Activated CD8-positive, alpha-beta memory T cell treated with anti-CD3 and anti-CD28 coated beads for 4 hours (primary cell): ENCODE measurements around the gene AQP2.

ENCODE experiments used
- DNase-seq, 2 donors: peaks; one replicate each; pipeline ENCODE4 v3.0.0-alpha.2; 2020; ENCODE audit warnings: low read depth in 2 of 2

AQP2 gene

DNA sequence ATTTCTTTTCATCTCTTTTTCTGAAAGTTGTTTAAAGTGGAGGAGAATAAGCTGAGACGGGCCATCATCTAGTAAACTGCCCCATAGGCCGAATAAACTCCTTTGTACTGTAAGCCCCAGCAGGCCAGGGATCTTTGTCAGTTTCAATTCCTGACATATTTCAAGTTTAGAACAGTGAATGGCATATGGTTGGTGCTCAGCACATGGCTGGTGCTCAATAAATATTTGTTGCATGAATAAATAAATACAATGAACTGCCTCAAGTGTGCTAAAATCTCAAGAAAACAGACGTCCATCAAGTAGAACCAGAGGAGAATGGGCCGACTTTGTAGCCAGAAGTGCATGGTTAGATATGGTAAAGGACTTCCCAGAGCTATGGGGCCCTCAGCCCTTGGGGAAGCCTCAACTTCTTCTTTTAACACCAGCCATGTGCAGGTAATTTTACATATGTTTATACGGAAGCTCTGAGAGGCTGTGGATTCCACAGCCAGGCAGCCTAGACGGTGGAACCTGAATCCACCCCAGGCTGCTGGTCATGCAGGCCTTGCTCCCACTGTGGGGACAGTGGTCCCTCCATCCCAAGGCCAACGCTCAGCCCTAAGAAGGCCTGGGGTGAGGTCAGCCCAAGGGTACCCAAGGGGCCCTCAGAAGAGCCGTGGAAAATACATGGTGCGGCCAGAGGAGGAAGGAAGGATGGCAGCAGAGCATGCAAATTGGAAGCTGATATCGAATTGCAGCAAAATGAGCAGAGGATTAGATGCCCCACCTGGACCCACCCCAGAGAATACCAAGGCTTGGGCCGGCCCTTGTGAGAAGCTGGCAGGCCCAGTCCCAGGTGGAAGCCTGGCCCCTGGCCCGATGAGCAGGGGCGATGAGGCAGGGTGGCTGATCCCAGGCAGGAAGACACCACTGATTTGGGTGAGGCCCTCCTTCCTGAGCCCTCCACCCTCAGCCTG lies 8.7 kb upstream of the AQP2 start:
- DNase-seq: no peak

- DNase-seq: no peak
Measured at GRCh38 chr12:49942512-49942893, 8.0 kb upstream of the AQP2 start.

DNA sequence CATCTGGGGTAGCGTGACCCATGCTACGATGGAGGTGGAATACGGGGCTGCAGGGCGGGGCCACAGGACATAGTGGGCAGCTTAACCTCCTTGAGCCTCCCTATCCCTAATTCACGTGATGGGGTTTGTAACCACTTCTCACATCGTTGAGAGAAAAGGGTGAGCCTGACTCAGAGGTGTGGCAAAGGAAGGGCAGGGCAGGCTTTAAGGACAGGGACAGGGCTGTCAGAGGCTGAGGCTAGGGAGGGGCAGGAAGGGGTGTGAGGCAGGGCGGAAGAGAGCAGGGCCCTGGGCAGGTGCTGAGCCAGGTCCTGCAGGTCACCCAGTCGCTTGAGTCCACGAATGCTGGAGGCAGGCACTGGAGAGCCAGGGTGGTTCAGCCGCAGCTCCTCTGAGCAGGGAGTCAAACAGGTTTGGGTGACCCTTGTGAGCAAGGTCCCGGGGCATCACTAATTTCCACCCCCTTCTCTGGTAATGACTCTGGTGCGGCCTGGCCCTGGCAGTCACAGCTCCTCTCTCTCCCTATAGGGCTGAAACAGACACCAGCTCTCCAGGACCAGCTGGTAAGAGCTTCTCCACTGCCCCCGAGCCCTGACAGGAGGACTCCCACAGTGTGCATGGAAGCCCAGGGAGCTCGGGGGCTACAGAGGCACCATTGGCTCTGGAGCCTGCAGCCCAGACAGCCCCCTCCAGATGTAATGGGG lies 7.5 kb upstream of the AQP2 start:
- no peak for DNase-seq

DNA sequence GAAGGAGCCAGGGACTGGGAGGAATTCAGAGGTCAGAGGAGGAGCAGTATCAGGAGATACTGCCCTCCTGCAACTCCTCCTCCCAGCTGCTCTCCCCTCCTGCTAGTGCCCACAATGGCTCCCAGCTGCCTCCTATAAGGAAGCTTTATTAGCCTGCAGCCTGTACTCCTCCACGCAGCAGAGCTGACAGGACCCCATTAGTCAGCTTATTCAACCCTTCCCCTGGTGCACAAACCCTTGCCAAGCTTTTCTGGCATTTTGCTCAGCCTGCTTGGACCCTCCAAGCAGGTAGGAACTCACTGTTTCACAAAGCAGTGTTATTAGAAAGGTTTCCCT lies 6.9 kb upstream of the AQP2 start:
- no peak for DNase-seq

DNA sequence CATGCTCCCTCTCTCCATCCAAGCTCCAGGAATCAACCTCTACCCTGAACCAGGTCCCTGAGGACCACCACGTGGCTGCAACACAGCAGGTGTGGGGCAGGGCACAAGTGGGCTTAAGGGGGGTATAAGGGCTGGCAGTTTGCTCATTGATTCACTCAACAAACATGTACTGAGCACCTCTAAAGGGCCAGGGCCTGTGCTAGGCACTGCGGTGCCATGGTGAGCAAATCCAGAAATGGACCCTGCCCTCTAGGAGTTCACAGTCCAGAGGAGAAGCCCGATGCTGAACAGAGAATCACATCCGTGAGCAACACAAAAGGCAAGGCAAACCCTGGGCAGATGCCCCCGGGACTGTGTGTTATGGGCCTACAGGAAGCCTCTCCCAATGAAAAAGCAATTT lies 6.5 kb upstream of the AQP2 start:
- DNase-seq: no peak

- no peak for DNase-seq
Measured at GRCh38 chr12:49944718-49945117, 5.8 kb upstream of the AQP2 start.

DNA sequence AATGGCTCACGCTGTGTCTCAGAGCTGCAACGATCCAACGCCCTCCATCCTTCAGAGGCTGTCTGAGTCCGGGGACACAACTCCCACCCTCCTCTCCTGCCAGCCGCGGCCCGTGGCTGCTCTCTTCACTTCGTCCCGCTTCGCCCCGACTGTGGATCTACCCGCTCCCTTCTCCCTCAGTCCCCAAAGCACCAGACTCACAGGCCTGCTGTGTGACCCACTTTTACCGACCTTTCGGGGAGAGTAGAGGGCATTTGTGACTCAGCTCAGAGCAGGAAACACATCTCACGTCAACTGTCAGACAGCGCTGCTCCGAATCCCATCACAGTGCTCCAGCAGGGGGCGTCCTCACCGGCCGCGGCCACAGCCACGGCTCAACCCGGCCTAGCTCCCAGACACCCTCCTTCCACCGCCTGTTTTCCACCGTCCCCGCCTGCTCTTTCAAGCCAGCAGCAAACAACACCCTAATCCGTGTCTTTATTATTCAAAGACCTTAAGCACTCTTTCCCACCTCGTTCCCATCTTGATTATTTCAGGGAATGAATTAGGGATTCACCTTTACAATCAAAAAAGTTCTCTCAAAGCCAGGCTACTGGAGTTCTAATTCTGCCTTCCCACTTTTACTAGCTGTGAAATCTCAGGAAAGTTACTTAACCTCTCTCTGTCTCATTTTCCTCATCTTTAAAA lies 5.0 kb upstream of the AQP2 start:
- peak; percentile 74 to 76 for DNase-seq

- no peak for DNase-seq
Measured at GRCh38 chr12:49946086-49946485, 4.5 kb upstream of the AQP2 start.

DNA sequence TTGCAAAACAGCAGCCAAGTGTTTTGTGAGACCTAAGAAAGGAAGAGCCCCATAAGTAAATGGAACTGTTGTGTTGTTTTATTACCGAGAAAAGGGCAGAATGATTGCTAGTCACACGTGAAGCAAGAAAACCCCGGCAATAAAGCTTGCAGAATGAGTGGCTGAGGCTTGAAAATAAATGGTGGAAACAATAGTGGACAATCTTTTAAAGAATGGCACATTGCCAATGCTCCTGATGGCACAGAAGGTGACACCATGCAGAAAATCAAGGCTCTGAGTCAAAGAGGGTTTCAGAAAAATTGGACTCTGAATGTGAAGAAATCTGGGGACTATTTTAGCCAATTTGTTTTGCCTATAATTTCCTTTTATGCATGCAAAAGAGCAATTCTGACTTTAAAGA lies 4.0 kb upstream of the AQP2 start:
- DNase-seq: no peak

DNA sequence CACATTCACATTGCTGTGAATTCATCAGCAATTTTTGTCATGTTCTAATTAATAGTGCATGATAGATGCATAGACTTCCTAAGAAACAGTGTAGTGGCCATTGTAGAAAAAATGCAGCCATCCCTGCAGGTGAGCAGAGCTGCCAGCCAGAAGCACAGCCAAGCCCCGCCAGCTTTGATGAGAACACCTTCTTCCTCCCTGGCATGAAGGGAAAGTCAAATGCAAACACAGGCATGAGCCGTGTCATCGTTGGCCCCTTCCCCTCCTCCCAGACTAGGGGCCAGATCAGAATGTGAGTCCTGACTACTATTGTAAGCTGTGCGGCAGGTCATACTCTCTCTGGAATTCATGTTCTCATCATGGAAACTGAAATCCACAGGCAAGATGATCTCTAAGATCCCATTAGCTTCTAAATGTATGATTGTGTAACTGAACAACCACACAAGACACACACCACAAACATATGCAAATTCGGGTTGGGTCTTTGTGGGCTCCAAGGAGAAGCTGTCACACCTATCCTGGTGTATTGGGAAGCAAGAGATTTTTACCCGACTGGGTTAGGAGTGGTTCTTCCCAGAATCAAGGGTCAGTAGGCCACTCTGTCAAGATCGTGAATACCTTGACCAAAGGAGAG lies 2.8 kb upstream of the AQP2 start:
- DNase-seq: no peak

GRCh38 chr12:49948866-49949845 lies 1.4 kb upstream of the AQP2 start:
- no peak for DNase-seq

DNA sequence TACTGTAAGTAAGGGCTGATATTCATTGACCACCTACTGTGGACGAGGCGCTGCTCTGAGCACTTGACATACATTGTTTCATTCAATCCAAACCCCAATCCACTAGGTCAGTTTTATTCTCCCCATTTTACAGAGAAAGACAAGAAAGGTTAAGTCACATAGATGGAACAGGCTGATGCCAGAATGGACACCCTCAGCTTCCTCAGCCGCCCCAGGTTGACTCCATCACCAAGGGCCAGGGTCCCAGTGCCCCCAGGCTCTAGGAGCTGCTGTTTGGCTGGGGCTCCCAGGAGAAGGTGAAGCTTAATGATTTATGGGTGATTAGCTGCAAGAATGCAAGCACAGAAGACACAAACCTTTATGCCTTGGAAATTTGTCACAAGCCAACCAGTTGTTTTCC lies 671 bp upstream of the AQP2 start:
- DNase-seq: no peak

GRCh38 chr12:49951411-49952240 lies 1.1 kb downstream of the AQP2 start:
- DNase-seq: no peak

DNA sequence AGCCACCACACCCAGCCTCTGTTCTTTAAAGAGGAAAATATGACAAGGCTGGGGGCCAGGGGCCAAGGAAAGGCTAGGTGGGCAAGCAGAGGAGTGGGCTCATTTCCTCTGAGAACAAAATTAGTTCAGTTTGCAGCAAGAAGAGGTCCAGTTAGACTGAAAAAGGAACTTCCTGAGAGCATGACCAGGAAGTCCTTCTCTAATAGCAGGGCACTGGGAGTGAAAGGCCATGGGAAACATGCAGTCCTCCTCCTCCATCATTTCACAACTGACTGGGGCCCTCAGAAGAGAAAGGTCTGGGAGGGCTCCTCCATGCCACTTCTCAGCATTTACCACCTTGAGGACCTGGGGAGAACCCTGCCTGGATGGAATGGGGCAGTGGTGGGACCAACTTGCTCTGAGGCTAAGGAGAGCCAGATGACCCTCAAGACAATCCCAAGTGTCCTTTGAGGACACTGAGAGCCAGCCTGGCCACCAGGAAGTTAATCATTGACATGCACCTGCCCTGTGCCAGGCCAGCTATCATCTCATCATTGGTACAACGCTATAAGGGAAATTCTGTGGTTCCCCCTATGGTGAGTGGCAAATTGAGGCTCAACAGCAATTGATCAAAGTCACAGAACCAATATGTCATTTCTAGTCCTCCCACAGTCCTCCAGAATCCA lies 2.0 kb downstream of the AQP2 start:
- DNase-seq: no peak

DNA sequence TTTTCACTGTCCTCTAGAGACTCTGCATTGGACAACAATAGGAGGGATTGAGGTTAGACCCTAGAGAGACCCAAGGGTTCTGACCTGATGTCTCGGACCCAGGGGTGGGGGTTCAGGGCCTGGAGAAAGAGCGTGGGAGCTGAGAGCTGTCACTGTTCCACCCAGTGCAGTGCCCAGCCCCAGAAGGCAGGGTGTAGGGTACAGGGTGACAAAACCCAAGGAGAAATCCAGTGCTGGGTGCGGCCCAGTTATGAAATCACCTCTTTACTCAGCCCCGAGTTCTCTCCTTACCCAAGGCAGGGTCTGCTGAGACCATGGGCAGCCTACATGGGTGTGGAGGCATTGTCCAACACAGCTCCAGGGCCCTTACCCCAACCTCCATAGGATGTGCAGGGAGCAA lies 2.6 kb downstream of the AQP2 start:
- no peak for DNase-seq

GRCh38 chr12:49953961-49954846 lies 3.7 kb downstream of the AQP2 start:
- DNase-seq: no peak

DNA sequence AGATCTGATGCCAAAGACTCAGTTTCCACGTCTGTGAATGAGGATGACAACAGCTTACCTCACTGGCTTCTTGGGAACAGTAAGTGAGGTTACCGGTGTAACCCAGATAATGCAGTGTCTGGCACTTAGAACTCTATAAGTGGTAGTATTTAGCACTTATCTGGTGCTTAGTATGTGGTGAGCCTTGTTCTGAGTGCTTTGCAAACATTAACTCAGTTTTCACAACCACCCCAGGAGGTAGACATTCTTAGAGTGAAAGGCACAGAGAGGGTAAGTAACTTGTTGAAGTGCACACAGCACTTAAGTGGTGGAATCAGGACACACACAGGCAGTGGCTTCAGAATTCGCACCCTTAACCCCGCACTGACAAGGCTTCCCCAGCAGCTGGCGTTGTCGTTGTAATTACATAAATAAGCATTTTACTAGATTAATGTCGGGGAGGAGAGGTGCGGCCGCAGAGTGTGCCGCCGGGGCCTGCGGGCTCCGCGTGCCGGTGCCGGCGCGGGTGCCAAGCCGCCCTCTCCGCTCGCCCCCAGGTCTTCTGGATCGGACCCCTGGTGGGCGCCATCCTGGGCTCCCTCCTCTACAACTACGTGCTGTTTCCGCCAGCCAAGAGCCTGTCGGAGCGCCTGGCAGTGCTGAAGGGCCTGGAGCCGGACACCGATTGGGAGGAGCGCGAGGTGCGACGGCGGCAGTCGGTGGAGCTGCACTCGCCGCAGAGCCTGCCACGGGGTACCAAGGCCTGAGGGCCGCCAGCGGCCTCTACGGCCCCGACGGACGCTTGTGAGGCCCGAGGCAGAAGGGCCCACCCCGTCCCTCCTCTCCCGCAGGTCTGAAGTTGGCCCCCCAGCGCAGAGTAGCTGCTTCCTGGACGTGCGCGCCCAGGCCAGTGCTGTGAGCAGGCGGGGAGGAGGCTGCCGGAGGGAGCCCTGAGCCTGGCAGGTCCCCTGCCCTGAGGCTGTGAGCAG lies 4.6 kb downstream of the AQP2 start:
- no peak for DNase-seq
